Activated T-cell treated with anti-CD3 and anti-CD28 coated beads for 48 hours (primary cell): ENCODE measurements around the gene LIN28A.

Source experiments
- DNase-seq: peaks from one replicate; pipeline ENCODE4 v3.0.0-alpha.2; 2020; ENCODE audit warnings: low read depth

LIN28A gene

DNA sequence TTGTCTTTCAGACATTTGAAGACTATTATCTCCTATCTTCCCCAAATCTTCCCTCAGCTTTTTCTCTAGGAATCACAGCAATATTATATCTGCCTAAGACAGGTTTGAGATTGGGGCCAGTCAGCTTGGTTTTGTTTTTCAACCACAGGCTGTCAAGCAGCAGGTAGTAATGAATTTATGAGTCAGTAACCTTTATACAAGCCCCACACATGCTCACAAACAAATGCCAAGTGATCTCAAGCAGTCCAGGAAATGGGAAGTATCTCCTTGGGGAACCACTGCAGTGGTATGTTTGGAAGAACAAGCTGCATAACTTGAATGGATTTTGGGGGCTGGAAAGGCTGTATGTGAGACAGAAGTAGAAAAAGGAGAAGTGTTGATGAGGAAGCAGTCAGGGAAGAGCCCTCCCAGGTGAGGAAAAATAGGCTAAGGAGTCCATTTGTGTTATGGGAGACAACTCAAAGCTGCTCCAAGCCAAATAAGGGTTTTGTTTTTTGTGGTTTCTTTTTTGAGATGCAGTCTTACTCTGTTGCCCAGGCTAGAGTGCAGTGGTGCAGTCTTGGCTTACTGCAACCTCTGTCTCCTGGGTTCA, 23.6 kb downstream of the LIN28A start:
- DNase-seq: no peak

DNA sequence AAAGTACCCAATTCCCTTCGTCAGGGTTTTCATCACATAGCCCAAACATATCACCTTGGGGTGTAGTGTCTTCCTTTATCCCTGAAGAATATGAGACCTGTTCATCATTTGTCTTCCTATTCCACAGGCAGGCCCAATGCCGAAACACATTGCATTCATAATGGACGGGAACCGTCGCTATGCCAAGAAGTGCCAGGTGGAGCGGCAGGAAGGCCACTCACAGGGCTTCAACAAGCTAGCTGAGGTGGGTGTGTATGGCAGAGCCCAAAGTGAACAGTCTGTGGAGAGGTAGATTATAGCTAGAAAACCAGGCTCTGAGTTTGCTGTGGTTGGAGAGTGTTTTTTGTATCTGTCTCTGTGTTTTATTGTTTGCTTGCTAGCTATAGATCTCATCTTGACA, 27.4 kb downstream of the LIN28A start:
- no peak for DNase-seq

- DNase-seq: no peak
Observed at GRCh38 chr1:26440259-26440658, 29.6 kb downstream of the LIN28A start.

DNA sequence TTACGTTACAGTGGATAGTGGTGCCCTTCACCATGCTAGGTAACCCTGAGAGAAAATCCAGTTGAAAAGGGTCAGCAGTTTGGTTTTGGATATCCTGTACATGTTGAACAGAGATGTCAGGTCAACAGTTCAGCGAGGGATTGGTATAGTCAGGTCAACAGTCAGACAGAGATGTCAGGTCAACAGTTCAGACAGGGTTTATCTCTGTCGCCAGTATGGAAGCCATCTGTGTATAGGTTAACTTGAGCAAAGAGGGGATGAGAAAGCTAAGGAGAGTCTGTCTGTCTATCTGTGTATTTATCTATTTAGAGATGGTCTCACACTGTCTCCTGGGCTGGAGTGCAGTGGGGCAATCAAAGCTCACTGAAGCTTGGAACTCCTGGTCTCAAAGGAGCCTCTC, 39.3 kb downstream of the LIN28A start:
- no peak for DNase-seq

DNA sequence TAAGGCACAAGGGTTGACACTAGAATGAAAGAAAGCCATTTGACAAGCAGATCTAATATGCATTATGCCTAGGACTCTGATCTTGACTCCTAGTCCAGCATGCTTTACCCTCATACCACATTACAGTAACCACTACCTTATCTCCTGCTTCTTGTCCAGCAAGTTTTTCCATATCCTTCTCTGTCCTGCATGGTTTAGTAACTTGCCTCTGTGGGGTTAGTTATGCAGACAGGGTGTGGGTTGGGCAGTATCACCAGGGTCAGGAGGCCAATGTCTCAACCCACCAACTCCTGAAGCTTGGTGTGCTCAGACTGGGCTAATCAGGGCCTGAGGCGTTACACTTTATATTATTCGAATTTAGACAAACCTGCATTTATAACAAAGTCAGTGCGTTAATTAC, 40.3 kb downstream of the LIN28A start:
- DNase-seq: no peak

- DNase-seq: no peak
Observed at GRCh38 chr1:26452459-26453183, 42.0 kb downstream of the LIN28A start.

- no peak for DNase-seq
Observed at GRCh38 chr1:26459148-26459547, 48.5 kb downstream of the LIN28A start.

- no peak for DNase-seq
Observed at GRCh38 chr1:26459573-26460031, 49.0 kb downstream of the LIN28A start.

DNA sequence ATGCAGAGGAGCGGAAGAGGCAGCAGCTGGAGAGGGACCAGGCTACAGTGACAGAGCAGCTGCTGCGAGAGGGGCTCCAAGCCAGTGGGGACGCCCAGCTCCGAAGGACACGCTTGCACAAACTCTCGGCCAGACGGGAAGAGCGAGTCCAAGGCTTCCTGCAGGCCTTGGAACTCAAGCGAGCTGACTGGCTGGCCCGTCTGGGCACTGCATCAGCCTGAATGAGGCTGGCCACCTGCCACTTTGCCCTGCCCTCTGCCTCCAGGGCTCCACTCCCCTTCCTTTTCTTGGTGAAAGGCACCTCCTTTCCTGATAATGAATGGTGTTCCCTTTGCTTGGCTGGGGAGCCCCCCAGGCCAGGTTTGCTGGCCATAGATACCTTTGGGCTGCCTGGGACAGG, 58.3 kb downstream of the LIN28A start:
- DNase-seq: no peak

GRCh38 chr1:26469558-26469957, 58.9 kb downstream of the LIN28A start:
- no peak for DNase-seq

GRCh38 chr1:26470878-26471497, 60.4 kb downstream of the LIN28A start:
- DNase-seq: no peak

DNA sequence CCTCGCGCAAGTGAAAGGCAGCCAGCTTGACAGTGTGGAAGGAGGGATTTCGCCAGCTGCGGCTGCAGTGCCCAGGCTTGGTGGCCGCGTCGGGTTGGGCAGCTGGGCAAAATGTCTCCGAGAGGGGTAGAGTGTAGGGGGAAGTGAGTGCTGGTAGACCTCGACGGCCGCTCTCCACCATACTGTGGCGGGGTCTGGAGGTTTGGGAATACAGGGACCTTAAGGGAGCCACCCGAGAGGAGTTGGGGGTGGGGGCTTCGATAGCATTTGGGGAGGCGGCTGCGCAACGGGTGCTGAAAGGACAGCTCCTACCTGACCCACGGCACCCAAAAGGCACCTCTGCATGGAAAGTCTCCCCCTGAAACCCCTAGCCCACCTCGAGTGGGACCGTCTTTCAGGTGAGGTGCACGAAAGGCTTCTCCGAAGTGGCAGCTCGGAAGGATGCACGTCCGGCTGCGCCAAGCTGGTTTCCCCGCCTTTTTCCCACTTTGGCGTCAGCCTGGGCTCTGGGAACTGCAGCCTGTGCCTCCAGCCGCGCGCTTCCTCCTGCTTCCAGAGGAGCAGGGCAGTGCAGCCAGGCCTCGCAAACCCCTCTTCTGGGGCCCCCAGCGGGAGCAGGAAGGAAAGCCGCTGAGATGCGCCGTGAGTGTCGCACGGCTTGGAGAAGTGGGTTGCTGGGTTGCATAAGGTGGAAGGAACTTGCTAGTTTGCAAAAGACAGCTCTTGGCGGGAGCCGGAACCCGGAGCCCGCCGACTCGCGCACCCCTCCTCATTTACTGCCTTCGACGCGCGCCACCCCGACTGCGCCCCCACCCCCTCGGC, 61.1 kb downstream of the LIN28A start:
- no peak for DNase-seq

DNA sequence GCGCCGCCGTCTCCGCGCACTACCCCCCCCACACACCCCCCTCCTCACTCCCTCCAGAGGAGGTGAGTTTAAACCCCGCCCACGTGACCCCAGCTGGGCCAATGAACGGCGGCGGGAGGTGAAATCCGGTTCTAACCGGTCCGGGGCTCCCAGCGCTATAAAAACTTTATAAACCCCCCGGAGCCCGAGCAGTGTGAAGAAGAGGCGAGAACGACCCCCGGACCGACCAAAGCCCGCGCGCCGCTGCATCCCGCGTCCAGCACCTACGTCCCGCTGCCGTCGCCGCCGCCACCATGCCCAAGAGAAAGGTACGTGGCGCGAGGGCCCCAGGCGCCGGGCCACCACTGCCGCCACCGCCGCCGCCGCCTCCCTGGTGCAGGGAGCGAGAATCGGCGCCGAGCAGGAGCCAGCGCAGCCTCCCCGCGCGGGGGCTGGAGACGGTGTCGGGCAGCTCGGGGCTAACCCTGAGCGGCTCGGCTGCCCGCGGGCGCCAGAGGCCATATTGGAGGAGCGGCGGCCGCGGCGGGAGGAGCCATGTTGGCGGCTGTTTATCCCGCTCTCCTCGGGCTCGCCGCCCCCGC, 61.8 kb downstream of the LIN28A start, which contains the start of gene HMGN2:
Gene HMGN2 (plus strand): TSS at position 121 of the 581 bp plus-strand sequence. CDS start 173 bp downstream, at position 294.
- peak; percentile 84 for DNase-seq

DNA sequence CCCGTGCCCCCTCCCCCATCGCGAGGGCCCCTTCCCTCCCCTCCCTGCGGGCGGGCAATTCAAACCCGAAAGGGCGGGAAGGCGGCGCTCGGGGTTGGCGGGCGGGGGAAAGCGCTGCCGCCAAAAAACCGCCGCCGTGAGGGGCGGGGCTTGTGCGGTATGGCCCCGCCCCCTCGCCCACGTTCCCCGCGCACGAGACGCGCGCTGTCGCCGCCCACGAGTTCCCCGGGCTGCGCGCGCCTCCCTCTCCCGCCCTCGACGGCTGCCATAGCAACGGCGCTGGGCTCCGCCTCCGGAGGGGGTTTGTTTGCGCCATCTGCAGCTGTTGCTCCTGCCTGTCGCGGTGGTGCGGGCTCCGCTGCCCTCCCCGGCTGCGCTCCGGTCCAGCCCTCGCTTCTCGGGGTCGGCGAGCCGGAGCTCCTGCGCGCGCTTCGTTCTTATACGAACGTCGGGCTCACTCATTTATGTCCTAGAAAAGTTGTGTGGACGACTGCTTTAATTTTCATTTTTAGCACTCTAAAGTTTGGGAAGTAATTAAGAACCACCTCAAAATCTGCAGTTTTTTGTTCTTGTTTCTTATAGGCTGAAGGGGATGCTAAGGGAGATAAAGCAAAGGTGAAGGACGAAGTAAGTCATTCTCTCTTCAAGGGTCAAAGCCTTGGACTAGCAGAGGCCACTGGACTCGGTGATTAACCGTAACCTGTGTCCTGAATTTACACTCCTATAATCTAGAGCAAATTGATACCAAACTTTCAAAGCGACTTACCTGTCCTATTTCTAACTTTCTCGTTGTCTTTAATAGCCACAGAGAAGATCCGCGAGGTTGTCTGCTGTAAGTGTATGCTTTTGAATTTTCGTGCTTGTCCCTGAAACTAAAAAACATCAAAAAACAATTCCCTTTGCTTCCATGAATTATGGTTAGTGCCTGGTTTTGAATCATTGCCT, 62.6 kb downstream of the LIN28A start:
- peak; percentile 95 for DNase-seq

DNA sequence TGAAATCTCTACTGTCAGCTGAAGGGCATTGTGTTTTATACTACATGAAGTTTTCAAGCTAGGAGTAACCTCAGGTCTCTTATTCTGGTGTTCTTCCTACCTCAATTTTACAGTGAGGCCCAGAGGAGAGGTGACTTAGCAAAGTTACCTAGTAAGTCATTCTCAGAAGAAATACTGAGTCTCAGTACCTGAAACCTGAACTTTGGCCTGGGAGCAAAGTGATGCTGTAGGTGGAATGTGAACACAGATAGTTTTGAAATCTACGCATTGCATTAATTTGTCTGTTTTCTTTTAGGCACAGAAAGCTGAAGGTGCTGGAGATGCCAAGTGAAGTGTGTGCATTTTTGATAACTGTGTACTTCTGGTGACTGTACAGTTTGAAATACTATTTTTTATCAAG, 64.2 kb downstream of the LIN28A start:
- no peak for DNase-seq

DNA sequence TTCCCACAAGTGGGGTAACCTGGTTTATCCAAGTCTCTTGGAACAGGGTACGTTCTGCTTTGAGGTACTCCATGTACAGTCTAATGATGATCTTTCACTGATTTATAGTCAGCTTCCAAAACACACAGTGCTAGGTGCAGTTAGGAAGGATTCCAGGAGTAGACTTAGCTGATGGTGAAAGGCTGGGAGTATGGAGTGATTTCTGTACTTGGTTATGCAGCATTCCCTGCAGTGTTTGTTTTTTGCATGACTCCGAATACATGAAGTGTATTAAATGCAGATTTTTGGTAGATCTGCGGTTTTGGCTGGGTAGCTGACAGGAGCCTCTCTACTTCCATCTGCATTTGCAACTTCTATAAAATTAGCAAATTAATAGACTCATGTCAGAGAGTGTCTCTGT, 65.4 kb downstream of the LIN28A start:
- DNase-seq: no peak

GRCh38 chr1:26476958-26477357, 66.3 kb downstream of the LIN28A start:
- no peak for DNase-seq

GRCh38 chr1:26477446-26478152, 67.0 kb downstream of the LIN28A start:
- no peak for DNase-seq

DNA sequence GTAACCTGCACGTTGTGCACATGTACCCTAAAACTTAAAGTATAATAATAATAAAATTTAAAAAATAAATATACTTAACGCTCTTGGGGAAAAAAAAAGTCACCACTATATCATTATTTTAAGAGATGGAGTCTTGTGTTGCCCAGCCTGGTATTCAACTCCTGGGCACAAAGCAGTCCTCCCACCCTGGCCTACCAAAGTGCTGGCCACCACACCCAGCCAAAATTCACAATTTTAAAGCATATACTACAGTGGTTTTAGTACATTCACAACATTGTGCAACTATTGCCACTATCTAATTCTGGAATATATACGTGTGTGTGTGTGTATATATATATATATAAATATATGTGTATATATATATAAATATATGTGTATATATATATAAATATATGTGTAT, 67.5 kb downstream of the LIN28A start:
- DNase-seq: no peak

DNA sequence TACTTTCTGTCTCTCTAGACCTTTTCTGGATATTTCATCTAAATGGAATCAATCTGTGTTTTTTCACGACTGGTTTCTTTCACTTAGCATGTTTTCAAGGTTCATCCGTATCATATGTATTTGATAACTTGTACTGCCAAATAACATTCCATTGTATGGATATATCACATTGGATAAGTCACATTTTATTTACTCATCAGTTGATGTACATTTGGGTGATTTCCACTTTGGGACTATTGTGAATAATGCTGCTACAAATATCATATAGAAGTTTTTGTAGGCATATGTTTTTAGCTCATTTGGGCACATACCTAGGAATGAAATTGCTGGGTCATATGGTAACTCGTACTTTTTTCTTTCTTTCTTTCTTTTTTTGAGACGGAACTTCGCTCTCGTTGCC, 68.4 kb downstream of the LIN28A start:
- no peak for DNase-seq
